Measurements from ENCODE around the gene VWA5B2. TPM values are rescaled to one million over a fixed set of nuclear protein-coding genes. Genes with fewer than 3 reads are reported as not detected.

Gene VWA5B2
- total RNA-seq, 1 experiment from 2014 or later, result 2.7 TPM

DNA sequence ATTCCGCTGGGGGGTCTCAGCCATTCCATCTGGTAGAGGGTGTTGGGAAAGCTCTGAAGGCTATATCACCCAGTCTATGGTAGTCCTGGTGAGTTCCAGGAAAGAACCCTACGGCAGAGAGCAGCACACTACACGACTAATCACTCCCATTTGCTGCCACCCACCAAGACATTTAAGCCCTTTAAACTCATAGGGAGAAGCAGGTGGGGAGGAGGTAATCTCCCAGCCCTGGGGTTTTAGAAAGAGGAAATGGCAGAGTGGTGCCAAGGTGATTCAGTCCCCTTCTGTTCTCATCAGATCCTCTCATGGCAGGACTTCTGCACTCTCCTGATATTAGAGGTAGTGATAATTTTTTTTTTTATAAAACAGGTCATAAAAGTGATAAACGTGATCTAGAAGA, 10.6 kb upstream of the VWA5B2 start:
- Mint-ChIP-seq H3K27me3 (ENCODE audit: low read depth) (peaks cover 2% of the 10 kb centered on the region), H3K36me3 (ENCODE audit: insufficient read depth in 1 of 3, low read depth in 3 of 3) (no peaks in the 10 kb centered on the region), H3K9me3 (no peaks in the 10 kb centered on the region), H3K27ac (no peak overlapping the region; a peak in 1 of 7 replicates), H3K4me3 (no peak overlapping the region; a peak in 1 of 5 replicates), H3K4me1 (no peaks in the 10 kb centered on the region)
- H2BK15ac ChIP-seq (ENCODE audit: low read depth, low read length), result no peak overlapping the region
- H3K79me2 ChIP-seq (ENCODE audit: insufficient read depth, low read length), result no peaks in the 10 kb centered on the region
- no peak overlapping the region for H4K8ac ChIP-seq (replicated peaks; ENCODE audit: insufficient read length, low read depth, low read length)
- no peak overlapping the region for H3K14ac ChIP-seq (ENCODE audit: insufficient read depth, low read length)
- H3K27ac ChIP-seq (ENCODE audit: insufficient read length, low read depth, low read length), result no peak overlapping the region
- H3K23ac ChIP-seq (ENCODE audit: insufficient read length, low read depth, low read length), result no peak overlapping the region
- no peak overlapping the region for H2AFZ ChIP-seq (ENCODE audit: low read length)
- no peak overlapping the region for H2AK5ac ChIP-seq (ENCODE audit: insufficient read length, low read length)
- WGBS (ENCODE audit: extremely low coverage, insufficient read length, low lambda C conversion rate), result no CpG with 5 or more reads among the region's 4 CpGs
- no peak overlapping the region for H3K4me2 ChIP-seq (ENCODE audit: insufficient read depth, insufficient read length, low read length)
- no peak overlapping the region for H2BK20ac ChIP-seq (ENCODE audit: low read depth, low read length, poor library complexity, severe bottlenecking)
- H3K4ac ChIP-seq (ENCODE audit: low read depth, low read length), result no peak overlapping the region
- no peak overlapping the region for H2BK120ac ChIP-seq (ENCODE audit: low read depth, low read length, poor library complexity, severe bottlenecking)
- no peaks in the 10 kb centered on the region for H3K9me3 ChIP-seq (ENCODE audit: control insufficient read depth, low read depth, low read length)
- H2BK12ac ChIP-seq (ENCODE audit: insufficient read length, low read depth, low read length), result no peak overlapping the region
- no peaks in the 10 kb centered on the region for H3K4me1 ChIP-seq (ENCODE audit: insufficient read depth, low read length)
- H4K5ac ChIP-seq (ENCODE audit: insufficient read length, low read depth, low read length), result no peak overlapping the region
- H4K20me1 ChIP-seq (ENCODE audit: control insufficient read depth, insufficient read depth, insufficient read length), result no peaks in the 10 kb centered on the region
- H3K18ac ChIP-seq (ENCODE audit: insufficient read length, low read depth, low read length), result no peak overlapping the region
- no peak overlapping the region for H3K56ac ChIP-seq (ENCODE audit: insufficient read length, low read depth, low read length)
- no peak overlapping the region for H4K91ac ChIP-seq (ENCODE audit: insufficient read length, low read depth, low read length)
- H3K23me2 ChIP-seq (ENCODE audit: insufficient read length, low read depth, low read length, poor library complexity, severe bottlenecking), result no peaks in the 10 kb centered on the region
- TF ChIP-seq, protein P1, sequence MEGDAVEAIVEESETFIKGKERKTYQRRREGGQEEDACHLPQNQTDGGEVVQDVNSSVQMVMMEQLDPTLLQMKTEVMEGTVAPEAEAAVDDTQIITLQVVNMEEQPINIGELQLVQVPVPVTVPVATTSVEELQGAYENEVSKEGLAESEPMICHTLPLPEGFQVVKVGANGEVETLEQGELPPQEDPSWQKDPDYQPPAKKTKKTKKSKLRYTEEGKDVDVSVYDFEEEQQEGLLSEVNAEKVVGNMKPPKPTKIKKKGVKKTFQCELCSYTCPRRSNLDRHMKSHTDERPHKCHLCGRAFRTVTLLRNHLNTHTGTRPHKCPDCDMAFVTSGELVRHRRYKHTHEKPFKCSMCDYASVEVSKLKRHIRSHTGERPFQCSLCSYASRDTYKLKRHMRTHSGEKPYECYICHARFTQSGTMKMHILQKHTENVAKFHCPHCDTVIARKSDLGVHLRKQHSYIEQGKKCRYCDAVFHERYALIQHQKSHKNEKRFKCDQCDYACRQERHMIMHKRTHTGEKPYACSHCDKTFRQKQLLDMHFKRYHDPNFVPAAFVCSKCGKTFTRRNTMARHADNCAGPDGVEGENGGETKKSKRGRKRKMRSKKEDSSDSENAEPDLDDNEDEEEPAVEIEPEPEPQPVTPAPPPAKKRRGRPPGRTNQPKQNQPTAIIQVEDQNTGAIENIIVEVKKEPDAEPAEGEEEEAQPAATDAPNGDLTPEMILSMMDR (conservative IDR thresholded peaks at IDR 0.05), result no peak
- no peaks in the 10 kb centered on the region for H3K79me1 ChIP-seq (ENCODE audit: insufficient read depth, low read depth, low read length, poor library complexity, severe bottlenecking)
- no peak overlapping the region for H2BK5ac ChIP-seq (ENCODE audit: insufficient read length, low read length)
- H3T11ph ChIP-seq (ENCODE audit: low read length), result no peak overlapping the region
- H3K9ac ChIP-seq (ENCODE audit: extremely low read depth, insufficient read length, low read length), result no peak overlapping the region
- H3K27me3 ChIP-seq (ENCODE audit: insufficient read depth, low read length), result no peaks in the 10 kb centered on the region
- no peak for DNase-seq
